H9 (cell line): ENCODE results near the gene ZNF839. TPM values are rescaled to one million over a fixed set of nuclear protein-coding genes. Genes with fewer than 3 reads are reported as not detected.
A peak's percentile ranks its signal among the peaks of the same experiment; 100 is the strongest.

Experiments used
- DNase-seq: peaks from one replicate; pipeline ENCODE4 v3.0.0-alpha.2; 2017
- H2AFZ ChIP-seq: one replicate; pipeline ENCODE4 v1.6.1; 2013; ENCODE audit warnings: mild to moderate bottlenecking, low read length, control low read depth, moderate library complexity
- H2AK5ac ChIP-seq: 2 replicates; pipeline ENCODE4 v1.6.1; 2013; ENCODE audit warnings: low read length, control low read depth, mixed read lengths; ENCODE audit not compliant: insufficient read length
- H2BK120ac ChIP-seq: one replicate; pipeline ENCODE4 v1.6.1; 2013; ENCODE audit warnings: low read depth, mild to moderate bottlenecking, low read length, control low read depth, inconsistent platforms; ENCODE audit not compliant: poor library complexity, severe bottlenecking
- H2BK12ac ChIP-seq: 2 replicates; pipeline ENCODE4 v1.6.1; 2013; ENCODE audit warnings: low read length, control low read depth, mixed read lengths, low read depth; ENCODE audit not compliant: insufficient read length
- H2BK15ac ChIP-seq: 2 replicates; pipeline ENCODE4 v1.6.1; 2013; ENCODE audit warnings: low read depth, low read length, control low read depth
- H2BK20ac ChIP-seq: one replicate; pipeline ENCODE4 v1.6.1; 2013; ENCODE audit warnings: low read depth, mild to moderate bottlenecking, low read length, control low read depth, inconsistent platforms; ENCODE audit not compliant: poor library complexity, severe bottlenecking
- H2BK5ac ChIP-seq: 2 replicates; pipeline ENCODE4 v1.6.1; 2013; ENCODE audit warnings: low read length, control low read depth, mixed read lengths; ENCODE audit not compliant: insufficient read length
- H3K14ac ChIP-seq: 2 replicates; pipeline ENCODE4 v1.6.1; 2013; ENCODE audit warnings: low read length, control low read depth; ENCODE audit not compliant: insufficient read depth
- H3K18ac ChIP-seq: 2 replicates; pipeline ENCODE4 v1.6.1; 2013; ENCODE audit warnings: low read depth, mild to moderate bottlenecking, mixed read lengths, low read length, control low read depth; ENCODE audit not compliant: insufficient read length
- H3K23ac ChIP-seq: 2 replicates; pipeline ENCODE4 v1.6.1; 2013; ENCODE audit warnings: low read length, control low read depth, mixed read lengths, low read depth; ENCODE audit not compliant: insufficient read length
- H3K23me2 ChIP-seq: 2 replicates; pipeline ENCODE4 v1.6.1; 2013; ENCODE audit warnings: low read depth, mild to moderate bottlenecking, mixed read lengths, low read length, control low read depth; ENCODE audit not compliant: insufficient read length, poor library complexity, severe bottlenecking
- H3K27ac ChIP-seq: 2 replicates; pipeline ENCODE4 v1.5.1; 2013; ENCODE audit warnings: low read length, control low read depth, mixed read lengths, low read depth; ENCODE audit not compliant: insufficient read length
- H3K27me3 ChIP-seq: 2 replicates; pipeline ENCODE4 v1.6.1; 2013; ENCODE audit warnings: low read length, control low read depth, inconsistent platforms; ENCODE audit not compliant: insufficient read depth
- H3K4ac ChIP-seq: 2 replicates; pipeline ENCODE4 v1.6.1; 2013; ENCODE audit warnings: low read depth, mild to moderate bottlenecking, control low read depth, inconsistent platforms, low read length, moderate library complexity
- H3K4me1 ChIP-seq: 2 replicates; pipeline ENCODE4 v1.6.1; 2013; ENCODE audit warnings: low read length, control low read depth, inconsistent platforms; ENCODE audit not compliant: insufficient read depth
- H3K4me2 ChIP-seq: 2 replicates; pipeline ENCODE4 v1.6.1; 2013; ENCODE audit warnings: low read length, control low read depth, mixed read lengths; ENCODE audit not compliant: insufficient read length, insufficient read depth
- H3K56ac ChIP-seq: 2 replicates; pipeline ENCODE4 v1.6.1; 2013; ENCODE audit warnings: low read depth, mild to moderate bottlenecking, mixed read lengths, low read length, control low read depth; ENCODE audit not compliant: insufficient read length
- H3K79me1 ChIP-seq: 2 replicates; pipeline ENCODE4 v1.6.1; 2013; ENCODE audit warnings: low read depth, mild to moderate bottlenecking, moderate library complexity, low read length, control low read depth, inconsistent platforms; ENCODE audit not compliant: insufficient read depth, poor library complexity, severe bottlenecking
- H3K79me2 ChIP-seq: 2 replicates; pipeline ENCODE4 v1.6.1; 2013; ENCODE audit warnings: low read length, control low read depth, inconsistent platforms; ENCODE audit not compliant: insufficient read depth
- H3K9ac ChIP-seq: 2 replicates; pipeline ENCODE4 v1.6.1; 2013; ENCODE audit warnings: low read length, control low read depth, mixed read lengths; ENCODE audit not compliant: insufficient read length; ENCODE audit errors: extremely low read depth
- H3K9me3 ChIP-seq: one replicate; pipeline ENCODE4 v1.6.1; 2013; ENCODE audit warnings: low read depth, low read length, inconsistent platforms; ENCODE audit not compliant: control insufficient read depth
- H3T11ph ChIP-seq: one replicate; pipeline ENCODE4 v1.6.1; 2013; ENCODE audit warnings: mild to moderate bottlenecking, low read length, control low read depth, inconsistent platforms
- H4K20me1 ChIP-seq: one replicate; pipeline ENCODE4 v1.6.1; 2013; ENCODE audit not compliant: control insufficient read depth, insufficient read length, insufficient read depth
- H4K5ac ChIP-seq: 2 replicates; pipeline ENCODE4 v1.6.1; 2013; ENCODE audit warnings: low read depth, mild to moderate bottlenecking, mixed read lengths, low read length, control low read depth; ENCODE audit not compliant: insufficient read length
- H4K8ac ChIP-seq: replicated peaks from 2 replicates; pipeline ENCODE4 v1.6.1; 2013; ENCODE audit warnings: low read length, control low read depth, mixed read lengths, low read depth; ENCODE audit not compliant: insufficient read length
- H4K91ac ChIP-seq: 2 replicates; pipeline ENCODE4 v1.6.1; 2013; ENCODE audit warnings: low read depth, mild to moderate bottlenecking, moderate library complexity, mixed read lengths, low read length, control low read depth; ENCODE audit not compliant: insufficient read length
- H3K27ac Mint-ChIP-seq, 3 experiments: 2 replicates in 2 of 3; 3 replicates in 1 of 3; pipeline ENCODE4 v1.8.0; 2020 to 2021; ENCODE audit warnings: mixed read lengths in 3 of 3, mild to moderate bottlenecking in 1 of 3, moderate library complexity in 1 of 3
- H3K27me3 Mint-ChIP-seq: 2 replicates; pipeline ENCODE4 v1.8.0; 2021; ENCODE audit warnings: low read depth, mild to moderate bottlenecking, moderate library complexity, mixed read lengths
- H3K36me3 Mint-ChIP-seq, 3 experiments: 2 replicates in 2 of 3; 3 replicates in 1 of 3; pipeline ENCODE4 v1.8.0; 2020 to 2021; ENCODE audit warnings: low read depth in 3 of 3, mixed read lengths in 3 of 3; ENCODE audit not compliant: insufficient read depth in 1 of 3
- H3K4me1 Mint-ChIP-seq, 2 experiments: 2 replicates each; pipeline ENCODE4 v1.8.0; 2020; ENCODE audit warnings: mixed read lengths in 2 of 2
- H3K4me3 Mint-ChIP-seq, 2 experiments: 2 replicates in 1 of 2; 3 replicates in 1 of 2; pipeline ENCODE4 v1.8.0; 2020 to 2021; ENCODE audit warnings: mild to moderate bottlenecking in 2 of 2, mixed read lengths in 2 of 2, moderate library complexity in 1 of 2
- H3K9me3 Mint-ChIP-seq, 2 experiments: 2 replicates in 1 of 2; 3 replicates in 1 of 2; pipeline ENCODE4 v1.8.0; 2020; ENCODE audit warnings: mild to moderate bottlenecking in 2 of 2, mixed read lengths in 2 of 2, moderate library complexity in 1 of 2
- CTCF ChIP-seq: fragments of 200-600 bp; sonication (generic); conservative IDR thresholded peaks from 3 replicates; pipeline ENCODE4 v1.8.0; 2021; ENCODE audit warnings: antibody characterized with exemption, mild to moderate bottlenecking
- WGBS: extraction: QIAGEN DNeasy Blood & Tissue Kit; methylation state at CpG from one replicate; pipeline ENCODE4 v1.1.7; 2013; ENCODE audit warnings: missing lambda C conversion rate, low lambda C conversion rate, mixed read lengths; ENCODE audit not compliant: insufficient read length; ENCODE audit errors: extremely low coverage; 5-methylcytosine and 5-hydroxymethylcytosine counted together
- total RNA-seq: library from RNA; stranded (reverse); gene quantifications from 2 replicates; pipeline ENCODE4 v1.2.1, GENCODE V29; 2021

ZNF839 gene
- total RNA-seq, 1 experiment from 2014 or later = 9.4 TPM

GRCh38 chr14:102314242-102315011, 5.1 kb upstream of the ZNF839 start:
- no peak overlapping the region; a peak in 1 of 7 replicates for H3K27ac Mint-ChIP-seq
- H3T11ph ChIP-seq = no peak overlapping the region
- no peak overlapping the region for H2BK5ac ChIP-seq
- H3K4me1 Mint-ChIP-seq = peaks cover 31 to 35% of the 10 kb centered on the region in 2 experiments
- H3K4ac ChIP-seq = no peak overlapping the region
- no peak overlapping the region for H2BK120ac ChIP-seq
- H2BK15ac ChIP-seq = no peak overlapping the region
- no peaks in the 10 kb centered on the region; a peak in 1 of 7 replicates for H3K36me3 Mint-ChIP-seq
- no peak overlapping the region for H3K27ac ChIP-seq
- H3K14ac ChIP-seq = no peak overlapping the region
- H3K23ac ChIP-seq = no peak overlapping the region
- H2AK5ac ChIP-seq = no peak overlapping the region
- no peaks in the 10 kb centered on the region for H3K79me2 ChIP-seq
- peaks cover 17% of the 10 kb centered on the region for H3K23me2 ChIP-seq
- peak overlapping the region; percentile 74 for H3K4me2 ChIP-seq
- H3K79me1 ChIP-seq = no peaks in the 10 kb centered on the region
- no peaks in the 10 kb centered on the region for H3K9me3 ChIP-seq
- H4K8ac ChIP-seq = no peak overlapping the region
- H3K9me3 Mint-ChIP-seq = no peaks in the 10 kb centered on the region; a peak in 1 of 5 replicates
- H3K56ac ChIP-seq = no peak overlapping the region
- H3K4me1 ChIP-seq = no peaks in the 10 kb centered on the region; the same call in 1 of the 2 replicates
- H2BK20ac ChIP-seq = no peak overlapping the region
- no peak overlapping the region for H3K18ac ChIP-seq
- peak; percentile 83 for DNase-seq
- no peaks in the 10 kb centered on the region; the same call in 1 of the 2 replicates for H3K27me3 ChIP-seq
- H4K20me1 ChIP-seq = no peaks in the 10 kb centered on the region
- no peak overlapping the region for H4K5ac ChIP-seq
- no CpG with 5 or more reads among the region's 52 CpGs for WGBS
- H3K27me3 Mint-ChIP-seq = peaks cover 35% of the 10 kb centered on the region
- H4K91ac ChIP-seq = no peak overlapping the region
- no peak overlapping the region for H2AFZ ChIP-seq
- H3K9ac ChIP-seq = no peak overlapping the region
- peak overlapping the region; percentile 67 to 94 for H3K4me3 Mint-ChIP-seq
- no peak overlapping the region for H2BK12ac ChIP-seq
- TF ChIP-seq CTCF = peak; percentile 100
